SK-N-SH (cell line): ENCODE measurements around the gene SBSN. TPM values are rescaled to one million over a fixed set of nuclear protein-coding genes. Genes with fewer than 3 reads are reported as not detected.

ENCODE experiments used
- CTCF ChIA-PET: fragments of 300-600, 350-600 bp; formaldehyde crosslinking; extraction: SDS; loops from one replicate; lab custom pipeline; 2021; lab: Yijun Ruan, JAX
- POLR2A ChIA-PET: fragments of 350-600 bp; sonication (Branson Sonifier 250); formaldehyde crosslinking; extraction: SDS; loops from one replicate; lab custom pipeline; 2020; ENCODE audit warnings: antibody characterized with exemption, inconsistent platforms; lab: Yijun Ruan, JAX
- DNase-seq: peaks from one replicate; pipeline ENCODE4 v3.0.0; 2012
- H2AFZ ChIP-seq: fragments of 200-600 bp; sonication (generic); 2 replicates; pipeline ENCODE4 v1.8.1; 2016; ENCODE audit warnings: antibody characterized with exemption, mild to moderate bottlenecking, low read depth
- H3F3A ChIP-seq: fragments of 200-600 bp; sonication (generic); replicated peaks from 2 replicates; pipeline ENCODE3; 2016; ENCODE audit warnings: antibody characterized with exemption, mild to moderate bottlenecking; ENCODE audit not compliant: insufficient read depth
- H3K27ac ChIP-seq, 2 experiments: fragments of 200-500 bp in 1 of 2; fragments of 200-600 bp in 1 of 2; sonication (Bioruptor generic) in 1 of 2; sonication (generic), shearing (Covaris generic) in 1 of 2; 2 replicates each; pipeline versions ENCODE4 v1.5.1 to v1.6.1; 2014 to 2016; ENCODE audit warnings: low read depth in 2 of 2, inconsistent platforms in 1 of 2, low read length in 1 of 2, mild to moderate bottlenecking in 1 of 2, mixed read lengths in 1 of 2
- H3K27me3 ChIP-seq: fragments of 200-600 bp; sonication (generic), shearing (Covaris generic); 2 replicates; pipeline ENCODE4 v1.6.1; 2016; ENCODE audit warnings: mixed run types; ENCODE audit not compliant: insufficient read depth
- H3K36me3 ChIP-seq, 2 experiments: fragments of 200-500 bp in 1 of 2; fragments of 200-600 bp in 1 of 2; sonication (Bioruptor generic) in 1 of 2; sonication (generic) in 1 of 2; replicated peaks in 1 of 2; 2 replicates each; pipeline versions ENCODE3 to v1.5.1; 2014 to 2016; ENCODE audit warnings: low read length in 1 of 2, mild to moderate bottlenecking in 1 of 2; ENCODE audit not compliant: insufficient read depth in 2 of 2, control insufficient read depth in 1 of 2
- H3K4me1 ChIP-seq, 2 experiments: fragments of 200-500 bp in 1 of 2; fragments of 200-600 bp in 1 of 2; sonication (Bioruptor generic) in 1 of 2; sonication (generic), shearing (Covaris generic) in 1 of 2; 2 replicates each; pipeline versions ENCODE4 v1.5.1 to v1.6.1; 2014 to 2016; ENCODE audit warnings: low read depth in 1 of 2, low read length in 1 of 2, mixed run types in 1 of 2; ENCODE audit not compliant: insufficient read depth in 2 of 2, control insufficient read depth in 1 of 2
- H3K4me2 ChIP-seq: fragments of 200-600 bp; sonication (generic), shearing (Covaris generic); 2 replicates; pipeline ENCODE4 v1.6.1; 2017; ENCODE audit warnings: mixed run types
- H3K4me3 ChIP-seq, 2 experiments: fragments of 200-500 bp in 1 of 2; fragments of 200-600 bp in 1 of 2; sonication (Bioruptor generic) in 1 of 2; sonication (generic), shearing (Covaris generic) in 1 of 2; 2 replicates each; pipeline versions ENCODE4 v1.5.1 to v1.8.1; 2014 to 2016; ENCODE audit warnings: low read depth in 2 of 2, inconsistent platforms in 1 of 2, low read length in 1 of 2, mild to moderate bottlenecking in 1 of 2, mixed read lengths in 1 of 2, moderate library complexity in 1 of 2
- H3K79me2 ChIP-seq: fragments of 200-600 bp; sonication (generic); 2 replicates; pipeline ENCODE4 v1.8.1; 2017; ENCODE audit warnings: mild to moderate bottlenecking; ENCODE audit not compliant: insufficient read depth
- H3K9ac ChIP-seq: fragments of 200-600 bp; sonication (generic); 2 replicates; pipeline ENCODE4 v1.6.1; 2017; ENCODE audit warnings: mixed run types
- H3K9me2 ChIP-seq: fragments of 200-600 bp; sonication (generic); 2 replicates; pipeline ENCODE4 v1.6.1; 2017; ENCODE audit warnings: mixed run types
- H3K9me3 ChIP-seq: fragments of 200-600 bp; sonication (generic); 2 replicates; pipeline ENCODE4 v1.6.1; 2017; ENCODE audit warnings: mixed run types, mild to moderate bottlenecking, moderate library complexity
- H4K20me1 ChIP-seq: fragments of 200-600 bp; sonication (generic); 2 replicates; pipeline ENCODE4 v1.6.1; 2017; ENCODE audit warnings: mild to moderate bottlenecking, mixed run types; ENCODE audit not compliant: insufficient read depth
- CHD2 ChIP-seq: fragments of 150-350 bp; IDR thresholded peaks from 2 replicates; pipeline ENCODE4 v1.6.1; 2018; ENCODE audit warnings: low read length; ENCODE audit not compliant: partially characterized antibody
- FOXJ3 ChIP-seq: sonication (generic); formaldehyde crosslinking; IDR thresholded peaks from 2 replicates; pipeline ENCODE4 v1.5.1; 2020; ENCODE audit warnings: mild to moderate bottlenecking, missing genetic modification reagents
- GABPA ChIP-seq: IDR thresholded peaks from 2 replicates; pipeline ENCODE4 v1.4.0; 2012; ENCODE audit warnings: low read depth, mild to moderate bottlenecking
- GATA2 ChIP-seq: sonication (generic); formaldehyde crosslinking; IDR thresholded peaks from 2 replicates; pipeline ENCODE4 v1.5.0; 2020; ENCODE audit warnings: mild to moderate bottlenecking, missing genetic modification reagents
- RCOR1 ChIP-seq: fragments of 150-350 bp; IDR thresholded peaks from 2 replicates; pipeline ENCODE4 v1.6.1; 2017; ENCODE audit warnings: antibody characterized with exemption, low read length
- YY1 ChIP-seq: IDR thresholded peaks from 2 replicates; pipeline ENCODE4 v1.4.0; 2012; ENCODE audit warnings: low read depth, mild to moderate bottlenecking
- WGBS: methylation state at CpG from one replicate; pipeline ENCODE4 v1.1.6; 2017; ENCODE audit warnings: low lambda C conversion rate; 5-methylcytosine and 5-hydroxymethylcytosine counted together
- polyA plus RNA-seq, 3 experiments: library from polyadenylated mRNA; depleted of rRNA; stranded (reverse); fragments of >200 nt; gene quantifications; 2 replicates each; pipeline ENCODE4 v1.2.3, GENCODE V29; 2012
- TF ChIP-seq, protein P1 (sequence below): IDR thresholded peaks from 2 replicates; pipeline ENCODE4 v1.6.1; 2012; ENCODE audit warnings: mild to moderate bottlenecking, low read depth, low read length, moderate library complexity
- TF ChIP-seq, protein P2 (sequence below): fragments of 150-350 bp; IDR thresholded peaks from 2 replicates; pipeline ENCODE4 v1.6.1; 2017; ENCODE audit warnings: antibody characterized with exemption, low read length, low read depth, borderline replicate concordance
- TF ChIP-seq, protein P3 (sequence below): fragments of 150-350 bp; IDR thresholded peaks from 2 replicates; pipeline ENCODE4 v1.6.1; 2016; ENCODE audit warnings: mild to moderate bottlenecking, low read depth, low read length

Gene SBSN
- polyA plus RNA-seq, 1 of the 3 experiments (the other 2 are of a cell fraction), result 0.25 TPM

DNA sequence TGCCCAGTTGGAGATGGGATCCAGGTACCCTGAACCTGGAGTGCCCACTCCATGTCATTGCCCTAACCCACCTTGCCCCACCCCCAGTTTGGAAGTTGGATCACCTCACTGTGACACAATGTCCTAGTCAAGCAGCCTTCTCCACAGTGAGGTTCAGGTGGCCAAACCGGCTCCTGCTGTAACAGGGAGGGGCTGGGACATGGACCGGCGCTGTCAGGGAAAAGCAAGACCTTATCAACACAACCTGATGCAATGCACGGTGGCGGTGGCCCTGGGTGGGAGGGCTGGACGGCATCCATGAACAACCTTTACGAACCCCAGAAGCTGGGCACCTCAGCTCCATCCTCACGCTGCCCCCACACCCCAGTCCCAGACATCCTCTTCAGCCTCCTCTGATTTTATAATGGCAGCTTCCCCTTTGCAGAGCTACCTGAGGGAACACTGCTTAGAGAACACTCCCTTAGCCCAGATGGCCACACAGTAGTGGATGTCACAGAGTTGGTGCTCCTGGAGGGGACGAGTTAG is 36.2 kb downstream of the SBSN start (continued):
- TF ChIP-seq, protein P1, sequence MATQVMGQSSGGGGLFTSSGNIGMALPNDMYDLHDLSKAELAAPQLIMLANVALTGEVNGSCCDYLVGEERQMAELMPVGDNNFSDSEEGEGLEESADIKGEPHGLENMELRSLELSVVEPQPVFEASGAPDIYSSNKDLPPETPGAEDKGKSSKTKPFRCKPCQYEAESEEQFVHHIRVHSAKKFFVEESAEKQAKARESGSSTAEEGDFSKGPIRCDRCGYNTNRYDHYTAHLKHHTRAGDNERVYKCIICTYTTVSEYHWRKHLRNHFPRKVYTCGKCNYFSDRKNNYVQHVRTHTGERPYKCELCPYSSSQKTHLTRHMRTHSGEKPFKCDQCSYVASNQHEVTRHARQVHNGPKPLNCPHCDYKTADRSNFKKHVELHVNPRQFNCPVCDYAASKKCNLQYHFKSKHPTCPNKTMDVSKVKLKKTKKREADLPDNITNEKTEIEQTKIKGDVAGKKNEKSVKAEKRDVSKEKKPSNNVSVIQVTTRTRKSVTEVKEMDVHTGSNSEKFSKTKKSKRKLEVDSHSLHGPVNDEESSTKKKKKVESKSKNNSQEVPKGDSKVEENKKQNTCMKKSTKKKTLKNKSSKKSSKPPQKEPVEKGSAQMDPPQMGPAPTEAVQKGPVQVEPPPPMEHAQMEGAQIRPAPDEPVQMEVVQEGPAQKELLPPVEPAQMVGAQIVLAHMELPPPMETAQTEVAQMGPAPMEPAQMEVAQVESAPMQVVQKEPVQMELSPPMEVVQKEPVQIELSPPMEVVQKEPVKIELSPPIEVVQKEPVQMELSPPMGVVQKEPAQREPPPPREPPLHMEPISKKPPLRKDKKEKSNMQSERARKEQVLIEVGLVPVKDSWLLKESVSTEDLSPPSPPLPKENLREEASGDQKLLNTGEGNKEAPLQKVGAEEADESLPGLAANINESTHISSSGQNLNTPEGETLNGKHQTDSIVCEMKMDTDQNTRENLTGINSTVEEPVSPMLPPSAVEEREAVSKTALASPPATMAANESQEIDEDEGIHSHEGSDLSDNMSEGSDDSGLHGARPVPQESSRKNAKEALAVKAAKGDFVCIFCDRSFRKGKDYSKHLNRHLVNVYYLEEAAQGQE, result no peak
- no peak for TF ChIP-seq RCOR1
- TF ChIP-seq, protein P2, sequence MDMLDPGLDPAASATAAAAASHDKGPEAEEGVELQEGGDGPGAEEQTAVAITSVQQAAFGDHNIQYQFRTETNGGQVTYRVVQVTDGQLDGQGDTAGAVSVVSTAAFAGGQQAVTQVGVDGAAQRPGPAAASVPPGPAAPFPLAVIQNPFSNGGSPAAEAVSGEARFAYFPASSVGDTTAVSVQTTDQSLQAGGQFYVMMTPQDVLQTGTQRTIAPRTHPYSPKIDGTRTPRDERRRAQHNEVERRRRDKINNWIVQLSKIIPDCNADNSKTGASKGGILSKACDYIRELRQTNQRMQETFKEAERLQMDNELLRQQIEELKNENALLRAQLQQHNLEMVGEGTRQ, result no peak
- TF ChIP-seq YY1, result no peak

DNA sequence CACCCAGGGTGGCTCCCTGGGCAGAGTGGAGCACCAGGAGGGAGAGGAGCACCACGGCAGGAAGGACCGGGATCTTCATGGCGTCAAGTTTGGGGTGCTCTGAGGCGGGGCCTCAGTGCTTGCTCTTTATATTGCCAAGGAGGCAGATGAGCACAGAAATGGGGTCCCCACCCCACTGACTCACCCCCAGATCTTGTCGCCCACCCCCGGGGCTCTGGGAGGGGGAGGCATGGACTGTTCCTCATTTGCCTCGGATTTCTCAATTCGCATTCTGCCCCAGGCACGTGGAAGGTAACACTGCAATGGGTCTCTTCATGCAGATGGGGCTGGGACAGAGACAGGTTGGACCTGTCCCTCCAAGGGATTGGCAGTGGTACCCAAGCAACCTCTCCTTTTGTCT is 37.7 kb downstream of the SBSN start, which contains the start of gene KRTDAP:
Gene KRTDAP, minus strand, starts transcription at position 101 of the 400 bp plus-strand sequence. Its CDS starts 22 bp downstream, at position 79.
- no peaks in the 10 kb centered on the region for H3K9me2 ChIP-seq
- no peak within 1 kb of the TSS for H3K27ac ChIP-seq
- no peak for DNase-seq
- no peaks in the 10 kb centered on the region for H4K20me1 ChIP-seq
- 7% methylated on average over 5 of the region's 9 CpGs for WGBS
- H3K9me3 ChIP-seq, result no peaks in the 10 kb centered on the region
- no peak within 1 kb of the TSS for H3K4me2 ChIP-seq
- H3F3A ChIP-seq, result no peaks in the 10 kb centered on the region
- TF ChIP-seq, protein P3, sequence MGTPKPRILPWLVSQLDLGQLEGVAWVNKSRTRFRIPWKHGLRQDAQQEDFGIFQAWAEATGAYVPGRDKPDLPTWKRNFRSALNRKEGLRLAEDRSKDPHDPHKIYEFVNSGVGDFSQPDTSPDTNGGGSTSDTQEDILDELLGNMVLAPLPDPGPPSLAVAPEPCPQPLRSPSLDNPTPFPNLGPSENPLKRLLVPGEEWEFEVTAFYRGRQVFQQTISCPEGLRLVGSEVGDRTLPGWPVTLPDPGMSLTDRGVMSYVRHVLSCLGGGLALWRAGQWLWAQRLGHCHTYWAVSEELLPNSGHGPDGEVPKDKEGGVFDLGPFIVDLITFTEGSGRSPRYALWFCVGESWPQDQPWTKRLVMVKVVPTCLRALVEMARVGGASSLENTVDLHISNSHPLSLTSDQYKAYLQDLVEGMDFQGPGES, result no peak
- TF ChIP-seq GATA2 (no peak), GABPA (no peak), CHD2 (no peak), FOXJ3 (no peak)
- TF ChIP-seq, all 33 proteins: peak for 0
- no peak within 1 kb of the TSS for H2AFZ ChIP-seq
- H3K27me3 ChIP-seq, result peaks cover 91% of the 10 kb centered on the region
- POLR2A ChIA-PET, result no interaction called here
- no peaks in the 10 kb centered on the region for H3K36me3 ChIP-seq
- H3K4me1 ChIP-seq, result peaks cover 0 to 2% of the 10 kb centered on the region in 2 experiments; a peak in 1 of 4 replicates
- H3K79me2 ChIP-seq, result no peaks in the 10 kb centered on the region
- CTCF ChIA-PET, result interaction anchor here (1.2 to 8.1 kb wide), 3 partner anchors 17 to 21 kb away, joined by 4 to 127 read pairs (median 5); no protein-coding TSS in a partner anchor
- H3K9ac ChIP-seq, result no peak within 1 kb of the TSS
- no peak within 1 kb of the TSS for H3K4me3 ChIP-seq
